GM04503 (cell line): ENCODE data around the gene SPTBN5.

Experiments
- DNase-seq: peaks from one replicate; pipeline ENCODE4 v3.0.0-alpha.2; 2012; ENCODE audit warnings: low read depth

The SPTBN5 gene

DNA sequence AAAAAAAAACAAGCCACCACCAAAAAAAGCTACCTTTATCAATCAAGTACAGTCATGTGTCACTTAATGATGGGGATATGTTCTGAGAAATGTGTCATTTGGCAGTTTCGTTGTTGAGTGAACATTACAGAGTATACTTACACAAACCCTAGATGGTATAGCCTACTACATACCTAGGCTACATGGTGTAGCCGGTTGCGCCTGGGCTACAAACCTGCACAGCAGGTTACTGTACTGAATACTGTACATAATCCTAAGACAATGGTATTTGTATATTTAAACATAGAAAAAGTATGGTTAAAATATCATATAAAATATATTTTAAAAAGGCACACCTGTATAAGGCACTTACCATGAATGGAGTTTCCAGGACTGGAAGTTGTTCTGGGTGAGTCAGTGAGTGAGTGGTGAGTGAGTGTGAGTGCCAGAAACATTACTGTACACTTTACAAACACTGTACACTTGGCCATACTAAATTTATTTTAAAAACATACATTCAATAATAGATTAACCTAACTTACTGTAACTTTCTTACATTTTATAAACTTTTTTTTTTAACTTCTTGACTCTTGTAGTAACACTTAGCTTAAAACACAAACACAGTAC is 91.9 kb downstream of the SPTBN5 start:
- DNase-seq: no peak

- no peak for DNase-seq
These were observed 92.7 kb downstream of the SPTBN5 start for GRCh38 chr15:41801185-41801584.

- DNase-seq: no peak
These were observed 94.4 kb downstream of the SPTBN5 start for GRCh38 chr15:41799488-41799805.

GRCh38 chr15:41798607-41799487 is 95.0 kb downstream of the SPTBN5 start:
- DNase-seq: no peak
